NT2/D1 (cell line): ENCODE data around the gene BICDL2.
A peak's percentile ranks its signal among the peaks of the same experiment; 100 is the strongest.

ENCODE experiments used
- DNase-seq: peaks from one replicate; pipeline ENCODE4 v3.0.0-alpha.2; 2011; ENCODE audit warnings: low read depth, low spot score
- H3K27me3 ChIP-seq: 2 replicates; pipeline ENCODE4 v1.6.0; 2011; ENCODE audit warnings: mild to moderate bottlenecking; ENCODE audit not compliant: insufficient read length, insufficient read depth
- H3K36me3 ChIP-seq: 2 replicates; pipeline ENCODE4 v1.6.1; 2011; ENCODE audit warnings: mild to moderate bottlenecking, low read length, mixed read lengths; ENCODE audit not compliant: insufficient read depth, insufficient read length
- H3K4me1 ChIP-seq: 2 replicates; pipeline ENCODE4 v1.5.1; 2011; ENCODE audit not compliant: insufficient read depth, insufficient read length
- H3K4me3 ChIP-seq: 2 replicates; pipeline ENCODE4 v1.5.1; 2011; ENCODE audit warnings: low read depth; ENCODE audit not compliant: insufficient read length
- H3K9ac ChIP-seq: 2 replicates; pipeline ENCODE4 v1.6.0; 2011; ENCODE audit warnings: low read depth; ENCODE audit not compliant: insufficient read length
- H3K9me3 ChIP-seq: 2 replicates; pipeline ENCODE4 v1.5.1; 2011; ENCODE audit warnings: mild to moderate bottlenecking, low read length; ENCODE audit not compliant: insufficient read depth
- SUZ12 ChIP-seq: IDR thresholded peaks from 2 replicates; pipeline ENCODE4 v1.6.1; 2011; ENCODE audit not compliant: insufficient read length, insufficient read depth; ENCODE audit errors: extremely low read depth
- YY1 ChIP-seq: IDR thresholded peaks from 2 replicates; pipeline ENCODE4 v1.6.1; 2011; ENCODE audit not compliant: insufficient read length, insufficient read depth
- ZNF274 ChIP-seq: IDR thresholded peaks from 2 replicates; pipeline ENCODE4 v1.6.1; 2011; ENCODE audit warnings: mild to moderate bottlenecking, low read depth, low read length

The BICDL2 gene

GRCh38 chr16:3026003-3026378, 10.8 kb downstream of the BICDL2 start:
- H3K9ac ChIP-seq, result no peak overlapping the region
- peaks cover 7% of the 10 kb centered on the region for H3K27me3 ChIP-seq
- H3K36me3 ChIP-seq, result peaks cover 47% of the 10 kb centered on the region
- TF ChIP-seq YY1 (no peak), SUZ12 (no peak), ZNF274 (no peak)
- no peak overlapping the region for H3K4me3 ChIP-seq
- no peaks in the 10 kb centered on the region for H3K9me3 ChIP-seq
- DNase-seq, result no peak
- H3K4me1 ChIP-seq, result peaks cover 24% of the 10 kb centered on the region

- Histone ChIP-seq H3K9me3 (no peaks in the 10 kb centered on the region), H3K27me3 (peaks cover 7% of the 10 kb centered on the region), H3K9ac (no peak overlapping the region), H3K36me3 (peaks cover 47% of the 10 kb centered on the region), H3K4me1 (peaks cover 21% of the 10 kb centered on the region), H3K4me3 (no peak overlapping the region)
- no peak for DNase-seq
- TF ChIP-seq SUZ12 (no peak), YY1 (no peak), ZNF274 (no peak)
Observed at GRCh38 chr16:3025032-3026002, 11.4 kb downstream of the BICDL2 start.

GRCh38 chr16:3023669-3024478, 12.9 kb downstream of the BICDL2 start, which contains the start of the genes HCFC1R1 and THOC6:
TSS of gene HCFC1R1 (minus strand) at chr16:3023942. CDS start at chr16:3023941, 1 bp downstream.
TSS of gene THOC6 (plus strand) at chr16:3024035. CDS start at chr16:3024327, 292 bp downstream.
- Histone ChIP-seq H3K9me3 (no peaks in the 10 kb centered on the region), H3K4me3 (peak within 1 kb of the TSS; percentile 97), H3K27me3 (peaks cover 7% of the 10 kb centered on the region), H3K36me3 (peaks cover 42% of the 10 kb centered on the region), H3K4me1 (peaks cover 15% of the 10 kb centered on the region), H3K9ac (peak within 1 kb of the TSS; percentile 100)
- DNase-seq, result peak; percentile 99
- TF ChIP-seq SUZ12 (no peak), YY1 (no peak), ZNF274 (no peak)

- peaks cover 12% of the 10 kb centered on the region for H3K4me1 ChIP-seq
- H3K36me3 ChIP-seq, result peaks cover 42% of the 10 kb centered on the region
- no peaks in the 10 kb centered on the region for H3K9me3 ChIP-seq
- H3K27me3 ChIP-seq, result peaks cover 7% of the 10 kb centered on the region
- H3K9ac ChIP-seq, result peak overlapping the region; percentile 100
- H3K4me3 ChIP-seq, result peak overlapping the region; percentile 97
- TF ChIP-seq YY1 (no peak), SUZ12 (no peak), ZNF274 (no peak)
- DNase-seq, result no peak
Observed at GRCh38 chr16:3023415-3023668, 13.4 kb downstream of the BICDL2 start.

GRCh38 chr16:3022684-3023414, 13.9 kb downstream of the BICDL2 start:
- Histone ChIP-seq H3K9ac (peak overlapping the region; percentile 100), H3K36me3 (peaks cover 42% of the 10 kb centered on the region), H3K4me1 (peaks cover 12% of the 10 kb centered on the region), H3K27me3 (peaks cover 7% of the 10 kb centered on the region), H3K4me3 (peak overlapping the region; percentile 97), H3K9me3 (no peaks in the 10 kb centered on the region)
- TF ChIP-seq YY1, result no peak
- TF ChIP-seq SUZ12, result no peak
- TF ChIP-seq ZNF274, result no peak
- no peak for DNase-seq

GRCh38 chr16:3022208-3022683, 14.5 kb downstream of the BICDL2 start:
- Histone ChIP-seq H3K27me3 (peaks cover 4% of the 10 kb centered on the region), H3K4me1 (peaks cover 9% of the 10 kb centered on the region), H3K4me3 (peak overlapping the region; percentile 97), H3K9ac (peak overlapping the region; percentile 100), H3K9me3 (no peaks in the 10 kb centered on the region), H3K36me3 (peaks cover 40% of the 10 kb centered on the region)
- no peak for DNase-seq
- TF ChIP-seq ZNF274 (no peak), SUZ12 (no peak), YY1 (no peak)
